GM18499 (cell line): ENCODE data around the gene AGBL1.
"Not testable (repeated sequence)": the region's sequence is repeated elsewhere in the genome, so short reads cannot be mapped to it uniquely, and the experiment has no call there.

ENCODE experiments used
- ATAC-seq: cut with Tn5 transposase; IDR thresholded peaks from one replicate; pipeline ENCODE4 v1.9.1; 2021; ENCODE audit warnings: moderate number of reproducible peaks; ENCODE audit not compliant: insufficient read depth, unreplicated experiment

Gene AGBL1

GRCh38 chr15:86964271-86964670 is 884.6 kb downstream of the AGBL1 start:
- ATAC-seq = no peak

GRCh38 chr15:86968244-86968643 is 888.6 kb downstream of the AGBL1 start:
- no peak for ATAC-seq

- ATAC-seq = no peak
Measured at GRCh38 chr15:86969364-86969763, 889.7 kb downstream of the AGBL1 start.

- no peak for ATAC-seq
Measured at GRCh38 chr15:86973284-86973844, 893.7 kb downstream of the AGBL1 start.

- ATAC-seq = no peak
Measured at GRCh38 chr15:86988033-86988432, 908.4 kb downstream of the AGBL1 start.

- no peak for ATAC-seq
Measured at GRCh38 chr15:87021751-87022150, 942.1 kb downstream of the AGBL1 start.

- ATAC-seq = no peak
Measured at GRCh38 chr15:87031540-87032230, 952.0 kb downstream of the AGBL1 start.

- ATAC-seq = no peak
Measured at GRCh38 chr15:87032295-87032694, 952.6 kb downstream of the AGBL1 start.

- no peak for ATAC-seq
Measured at GRCh38 chr15:87033056-87033455, 953.4 kb downstream of the AGBL1 start.

- no peak for ATAC-seq
Measured at GRCh38 chr15:87034886-87035285, 955.2 kb downstream of the AGBL1 start.

- no peak for ATAC-seq
Measured at GRCh38 chr15:87038404-87038803, 958.7 kb downstream of the AGBL1 start.

- not testable (repeated sequence) for ATAC-seq
Measured at GRCh38 chr15:87042619-87043018, 962.9 kb downstream of the AGBL1 start.

GRCh38 chr15:87045746-87046145 is 966.1 kb downstream of the AGBL1 start:
- no peak for ATAC-seq

- no peak for ATAC-seq
Measured at GRCh38 chr15:87047203-87047965, 967.7 kb downstream of the AGBL1 start.
